ENCODE data around the gene ENDOD1.

DNA sequence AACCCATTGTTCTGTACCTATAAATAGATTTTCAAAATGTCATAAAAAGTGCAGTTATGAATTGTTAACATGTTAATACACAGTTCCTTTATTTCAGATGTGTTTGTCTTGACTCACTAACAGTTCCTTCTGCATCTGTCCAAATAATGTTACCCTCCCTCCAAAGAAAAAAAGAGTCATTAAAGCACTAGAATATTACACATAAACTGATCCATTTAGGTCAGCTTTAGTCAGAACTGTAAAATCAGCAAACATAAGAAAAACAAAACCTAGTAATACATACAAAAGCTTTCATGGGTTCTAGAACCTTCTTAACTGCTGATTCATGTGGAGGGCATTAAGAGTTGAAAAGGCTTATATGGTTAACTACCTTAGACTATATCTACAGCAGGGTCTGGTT, 76.0 kb downstream of the ENDOD1 start:
- TF ChIP-seq EZH2 (IDR thresholded peaks at IDR 0.05; ENCODE audit: insufficient read depth, poor library complexity, severe bottlenecking), result no peak
- TF ChIP-seq EZH2phosphoT487 (IDR thresholded peaks at IDR 0.05; ENCODE audit: insufficient read depth, low read depth), result no peak

Measured in GM23248 (cell line).